Activated CD4-positive, alpha-beta T cell treated with anti-CD3 and anti-CD28 coated beads for 4 hours (primary cell): Measurements from ENCODE around the gene EEF1AKMT1.

Experiments used
- DNase-seq, 2 donors: peaks; one replicate each; pipeline ENCODE4 v3.0.0-alpha.2; 2020

EEF1AKMT1 gene

DNA sequence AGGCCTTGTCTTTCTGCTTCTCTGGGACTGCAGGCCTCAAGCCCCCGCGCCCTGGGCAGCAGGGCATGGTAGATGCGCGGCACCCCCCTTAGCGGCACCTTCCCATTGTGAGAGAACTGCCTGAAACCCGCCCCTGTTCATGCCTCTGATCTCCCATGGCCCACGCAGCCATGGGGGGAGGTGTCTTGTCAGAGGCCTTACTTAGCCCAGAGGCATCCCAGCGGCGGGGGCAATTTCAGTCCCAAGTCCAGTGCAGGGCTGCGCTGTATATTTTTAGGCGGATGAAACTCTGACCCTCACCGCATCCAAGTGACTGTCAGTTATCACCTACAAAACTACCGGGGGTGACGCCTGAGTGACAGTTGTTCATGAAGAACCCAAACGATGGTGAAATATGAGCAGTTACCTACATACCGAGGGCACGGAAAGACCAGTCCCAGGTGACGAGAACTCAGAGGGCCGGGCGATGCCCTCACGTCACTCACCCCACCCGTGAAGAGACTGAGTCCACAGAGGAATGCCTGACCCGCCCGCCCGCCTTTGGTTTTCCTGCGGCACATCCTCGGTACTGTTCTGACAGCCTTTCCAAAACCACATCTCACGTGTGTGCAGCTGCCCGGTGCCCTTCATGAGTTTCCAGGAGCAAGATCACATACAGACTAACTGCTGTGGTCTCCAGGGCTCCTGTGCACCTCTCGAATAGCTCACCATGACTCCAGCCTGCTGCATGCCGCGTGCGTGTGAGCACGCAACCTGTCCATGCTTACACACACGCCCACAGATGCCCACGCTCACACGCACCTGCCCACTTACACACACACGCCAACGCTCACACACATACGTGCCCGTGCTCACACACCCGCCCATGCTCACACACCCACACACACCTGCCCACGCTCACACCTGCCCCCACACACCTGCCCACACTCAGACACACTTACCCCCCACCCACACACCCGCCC is 55.9 kb downstream of the EEF1AKMT1 start:
- no peak for DNase-seq

- DNase-seq, result no peak
Observed at GRCh38 chr13:20716951-20717350, 56.8 kb downstream of the EEF1AKMT1 start.

- no peak for DNase-seq
Observed at GRCh38 chr13:20715330-20715712, 58.4 kb downstream of the EEF1AKMT1 start.

DNA sequence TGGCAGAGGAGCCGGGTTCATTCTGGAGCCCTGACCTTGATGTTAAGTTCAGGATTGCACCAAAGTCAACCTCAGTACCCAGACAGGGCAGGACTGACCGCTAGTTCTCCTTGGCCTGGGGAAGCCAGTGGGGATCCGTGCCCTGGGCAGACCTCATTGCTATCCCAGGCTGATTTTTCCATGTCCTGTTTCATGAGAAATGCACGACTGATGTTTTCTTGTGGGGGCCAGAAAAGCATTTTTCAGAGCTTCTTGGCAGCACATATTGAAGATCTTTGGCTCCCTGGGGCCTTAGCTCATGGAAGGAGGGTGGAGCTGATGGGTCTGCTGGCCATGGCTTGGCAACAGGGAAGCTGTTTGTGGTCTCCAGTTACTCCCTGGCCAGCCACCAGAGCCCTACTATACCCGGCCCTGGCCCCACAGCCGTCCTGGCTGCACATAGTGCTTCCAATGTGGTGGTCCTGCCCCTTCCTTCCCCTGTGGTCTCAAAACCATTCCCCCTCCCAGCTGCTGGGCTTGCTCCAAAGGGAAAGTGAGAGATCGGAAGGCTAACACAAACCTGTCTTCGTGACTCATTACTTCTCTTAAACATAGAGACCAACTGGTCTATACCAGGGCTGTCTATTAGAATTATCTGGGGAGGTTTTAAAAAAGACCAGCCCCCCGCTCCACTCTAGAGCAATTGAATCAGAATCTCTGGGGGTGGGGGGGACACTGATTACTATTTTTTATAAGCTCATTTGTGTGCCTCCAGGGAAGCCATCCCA is 59.0 kb downstream of the EEF1AKMT1 start:
- DNase-seq, result no peak

GRCh38 chr13:20714161-20714560 is 59.6 kb downstream of the EEF1AKMT1 start:
- no peak for DNase-seq

DNA sequence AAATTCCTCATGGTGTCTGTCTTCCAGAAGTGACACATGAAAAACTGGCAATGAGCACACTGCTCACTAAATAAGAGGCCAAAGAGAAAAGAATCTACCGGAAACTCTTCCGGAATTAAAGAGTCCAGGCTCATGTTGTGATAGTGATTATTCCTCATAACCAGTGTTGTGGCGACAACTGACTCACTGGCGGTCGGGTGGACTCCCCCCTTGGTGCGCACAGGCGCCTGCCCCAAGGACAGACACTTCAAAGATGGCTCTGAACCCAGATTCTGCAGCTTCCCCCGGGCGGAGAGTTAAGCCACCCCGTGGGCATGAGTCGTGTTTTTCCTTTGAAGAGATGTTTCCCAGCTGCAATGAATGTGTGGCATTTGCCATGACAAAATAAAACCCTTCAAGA is 60.0 kb downstream of the EEF1AKMT1 start:
- no peak for DNase-seq

DNA sequence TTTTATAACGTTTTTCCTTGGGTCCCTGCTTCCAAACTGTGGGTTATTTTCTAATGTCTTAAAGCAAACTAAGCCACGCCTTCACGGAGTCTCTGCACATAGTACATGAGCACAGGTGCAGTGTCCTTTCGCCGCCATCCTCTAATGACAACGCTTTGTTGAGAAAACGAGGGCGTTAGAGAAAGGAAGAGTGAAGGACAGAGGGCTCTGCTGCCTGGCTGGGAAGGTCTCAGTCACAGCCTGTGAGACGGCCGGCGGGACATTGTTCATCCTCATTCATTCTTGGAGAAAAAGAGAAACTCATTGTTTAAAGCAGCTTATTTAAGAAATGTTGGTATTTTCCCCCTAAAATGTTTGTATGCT is 60.8 kb downstream of the EEF1AKMT1 start:
- DNase-seq, result no peak

DNA sequence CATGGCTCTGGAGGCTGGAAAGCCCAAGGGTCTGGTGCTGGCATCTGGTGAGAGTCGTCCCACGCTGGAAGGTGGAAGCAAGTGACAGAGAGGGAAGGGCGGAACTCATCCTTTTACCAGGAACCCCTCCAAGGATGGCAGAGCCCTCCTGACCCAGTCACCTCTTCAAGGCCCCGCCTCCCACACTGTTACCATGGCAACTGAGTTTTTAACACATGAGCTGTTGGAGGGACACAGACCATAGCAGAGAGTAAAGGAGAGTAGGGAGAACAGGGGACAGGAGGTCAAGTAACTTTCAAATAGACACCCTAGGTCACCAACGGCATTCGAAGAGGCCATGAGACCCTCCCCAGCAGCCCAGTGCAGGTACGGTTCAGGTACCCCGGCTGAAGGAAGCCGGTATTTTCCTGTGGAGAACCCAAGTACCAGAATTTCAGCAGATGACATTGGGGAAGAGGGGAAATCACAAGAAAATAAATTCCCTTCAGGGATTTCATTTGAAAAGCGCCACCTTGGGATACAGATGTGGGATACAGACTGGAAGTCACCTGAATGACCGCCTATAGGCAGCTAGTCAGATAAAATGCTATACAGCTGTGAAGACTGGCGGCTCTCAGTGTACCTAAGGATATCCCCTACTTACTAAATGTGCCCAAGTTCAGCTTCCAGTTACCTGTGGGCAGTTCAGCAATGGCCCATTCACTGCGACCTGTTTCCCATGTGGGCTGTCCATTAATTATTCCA is 62.3 kb downstream of the EEF1AKMT1 start:
- DNase-seq, result no peak

DNA sequence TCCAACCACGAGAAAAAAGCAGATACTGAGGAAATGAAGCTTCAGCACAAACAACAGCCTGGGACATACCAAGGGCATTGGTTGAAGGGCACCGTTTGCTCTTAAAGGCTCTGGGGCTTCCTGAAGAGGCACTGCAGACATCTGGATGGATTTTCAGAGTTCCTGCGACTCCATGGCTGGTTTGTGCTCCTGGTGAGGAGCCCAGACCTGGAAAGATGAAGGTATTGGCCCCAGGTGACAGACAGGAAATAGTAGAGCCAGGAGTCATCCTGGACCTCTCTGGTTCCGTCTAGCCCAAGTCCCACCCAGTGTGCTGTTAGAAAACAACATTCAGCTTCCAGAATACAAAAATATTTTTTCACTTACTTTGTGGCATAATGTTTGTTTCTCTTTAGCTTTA is 64.0 kb downstream of the EEF1AKMT1 start:
- DNase-seq, result no peak

GRCh38 chr13:20709369-20709768 is 64.4 kb downstream of the EEF1AKMT1 start:
- DNase-seq, result no peak

- no peak for DNase-seq
Observed at GRCh38 chr13:20708216-20708615, 65.5 kb downstream of the EEF1AKMT1 start.

GRCh38 chr13:20706661-20707060 is 67.1 kb downstream of the EEF1AKMT1 start:
- no peak for DNase-seq

DNA sequence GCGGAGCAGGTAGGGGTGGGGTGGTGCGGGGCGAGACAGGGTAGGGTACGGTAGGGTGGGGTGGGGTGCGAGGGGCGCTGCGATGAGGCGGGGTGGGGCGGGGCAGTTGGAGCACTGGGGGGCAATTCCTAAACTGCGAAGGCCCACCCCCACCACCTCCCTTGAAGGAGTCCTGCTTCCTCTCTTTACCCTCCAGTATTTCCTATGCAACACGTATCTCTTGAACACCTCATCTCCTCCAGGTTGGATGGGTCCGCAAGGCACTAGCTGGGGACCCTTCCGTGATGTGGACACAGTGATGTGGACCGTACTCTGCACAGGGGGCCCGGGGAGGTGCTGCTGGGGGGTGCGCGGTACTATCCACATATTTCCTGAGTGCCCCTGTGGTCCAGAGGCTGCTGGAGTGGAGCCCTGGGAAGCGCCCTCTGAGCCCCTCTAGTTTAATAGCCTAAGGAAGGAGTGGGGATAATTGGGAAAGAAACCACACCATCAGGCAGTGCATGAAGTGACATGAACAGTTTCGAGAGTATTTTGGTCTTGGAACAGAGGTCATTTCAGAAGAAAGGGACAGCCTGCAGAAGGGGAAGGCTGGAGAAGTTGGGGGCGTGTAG is 69.2 kb downstream of the EEF1AKMT1 start:
- no peak for DNase-seq

DNA sequence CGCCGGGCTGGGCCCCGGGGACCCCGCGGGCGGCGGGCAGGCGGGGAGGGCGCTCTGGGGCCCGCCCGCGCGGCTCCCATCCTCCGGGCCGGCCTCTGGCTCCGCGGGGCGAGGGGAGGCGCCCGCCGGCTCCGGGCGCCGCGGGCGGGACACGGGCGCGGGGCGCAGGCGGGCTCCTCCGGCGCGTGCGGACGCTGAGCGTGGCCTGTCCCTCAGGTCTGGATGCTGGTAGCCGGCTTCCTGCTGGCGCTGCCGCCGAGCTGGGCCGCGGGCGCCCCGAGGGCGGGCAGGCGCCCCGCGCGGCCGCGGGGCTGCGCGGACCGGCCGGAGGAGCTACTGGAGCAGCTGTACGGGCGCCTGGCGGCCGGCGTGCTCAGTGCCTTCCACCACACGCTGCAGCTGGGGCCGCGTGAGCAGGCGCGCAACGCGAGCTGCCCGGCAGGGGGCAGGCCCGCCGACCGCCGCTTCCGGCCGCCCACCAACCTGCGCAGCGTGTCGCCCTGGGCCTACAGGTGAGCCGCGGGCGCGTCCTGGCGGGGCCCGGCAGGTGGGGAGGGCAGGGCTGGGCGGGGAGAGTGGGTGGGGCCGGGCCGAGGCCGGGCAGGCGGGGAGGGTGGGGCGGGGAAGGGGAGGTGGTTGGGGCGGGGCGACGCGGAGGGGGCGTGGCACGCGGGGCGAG is 69.8 kb downstream of the EEF1AKMT1 start:
- DNase-seq, result peak; percentile 72 to 73

- peak; percentile 35 to 37 for DNase-seq
Observed at GRCh38 chr13:20702915-20703779, 70.6 kb downstream of the EEF1AKMT1 start, which contains the start of gene IL17D. Gene IL17D (plus strand): TSS chr13:20703699. CDS start chr13:20704002, 303 bp downstream.

DNA sequence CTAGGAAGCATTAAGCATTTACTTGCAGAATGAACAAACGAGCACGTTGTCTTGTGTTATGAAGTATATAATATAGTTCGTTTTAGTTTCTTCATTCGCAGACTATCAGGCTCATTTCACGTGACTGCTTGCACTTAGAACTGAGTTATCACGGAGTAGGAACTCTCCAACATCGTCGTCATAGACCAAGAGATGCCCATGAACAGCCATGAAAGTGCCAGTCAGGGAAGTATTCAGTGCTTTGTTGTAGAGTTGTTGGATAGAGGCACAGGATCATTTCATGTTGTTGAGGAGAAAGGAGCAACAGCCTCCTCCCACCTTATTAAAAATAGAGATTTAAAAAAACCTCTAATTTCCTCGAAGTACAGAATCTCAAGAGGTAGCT is 71.2 kb downstream of the EEF1AKMT1 start:
- no peak for DNase-seq

- DNase-seq, result no peak
Observed at GRCh38 chr13:20701461-20701860, 72.3 kb downstream of the EEF1AKMT1 start.

DNA sequence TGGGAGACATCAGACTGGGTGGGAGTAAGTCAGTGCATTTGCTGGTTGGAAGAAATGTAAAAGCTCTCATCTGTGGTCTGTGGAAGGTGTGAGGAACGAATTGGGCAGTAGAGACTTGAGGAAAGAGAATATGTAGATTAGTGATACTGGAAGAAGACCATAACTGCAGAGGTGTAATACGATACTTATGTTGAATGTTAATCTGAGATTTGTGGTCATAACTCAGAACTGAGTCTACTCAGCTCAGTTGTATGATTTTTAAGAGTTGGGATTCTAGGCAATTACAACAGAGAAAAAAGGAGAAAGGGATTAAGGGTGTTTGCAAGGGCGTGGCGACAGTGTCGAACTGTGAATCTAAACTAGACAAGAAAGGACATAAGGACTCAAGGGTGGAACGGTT is 73.5 kb downstream of the EEF1AKMT1 start:
- no peak for DNase-seq

- DNase-seq, result no peak
Observed at GRCh38 chr13:20699715-20700114, 74.0 kb downstream of the EEF1AKMT1 start.

DNA sequence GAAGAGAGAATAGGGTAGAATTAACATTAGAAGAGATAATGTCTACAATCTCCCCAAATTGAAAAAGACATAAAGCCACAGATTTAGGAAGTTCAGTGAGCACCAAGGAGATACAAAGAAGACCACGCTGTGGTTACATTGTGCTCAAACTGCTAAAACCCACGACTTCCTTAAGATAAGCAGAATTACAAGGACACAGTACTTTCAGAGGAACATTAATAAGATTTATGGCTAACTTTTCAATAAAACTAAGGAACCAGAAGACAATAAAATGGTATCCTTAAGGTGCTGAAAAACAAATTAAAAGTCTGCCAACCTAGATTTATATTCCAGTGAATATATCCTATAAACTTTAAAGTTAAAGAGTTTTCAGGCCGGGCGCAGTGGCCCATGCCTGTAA is 77.7 kb downstream of the EEF1AKMT1 start:
- no peak for DNase-seq

DNA sequence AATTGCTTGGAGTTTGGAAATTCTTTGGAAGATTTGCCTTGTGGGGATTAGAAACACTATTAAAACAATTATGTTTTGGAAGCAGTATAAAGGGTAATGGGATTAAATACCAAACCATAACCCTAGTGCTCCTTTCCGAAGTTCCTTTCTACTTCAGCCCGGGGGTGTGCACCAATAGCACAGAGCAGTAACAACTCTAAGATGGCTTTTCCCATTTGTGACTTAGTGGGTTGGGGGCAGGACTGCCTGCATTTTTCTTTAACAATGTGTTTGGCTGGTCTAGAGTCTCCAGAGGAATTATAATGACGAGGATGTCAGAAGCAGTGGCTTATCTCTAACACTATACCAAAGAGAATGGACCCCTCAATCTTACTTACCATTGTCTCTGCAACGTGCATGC is 82.1 kb downstream of the EEF1AKMT1 start:
- no peak for DNase-seq
